Stimulated activated CD8-positive, alpha-beta memory T cell treated with anti-CD3 and anti-CD28 coated beads, Interleukin-7, amount 100 ng/mL, for 4 hours (primary cell): ENCODE data around the gene LARP1.
"Not testable (repeated sequence)": the region's sequence is repeated elsewhere in the genome, so short reads cannot be mapped to it uniquely, and the experiment has no call there.

Source experiments
- DNase-seq, 2 donors: peaks; one replicate each; pipeline ENCODE4 v3.0.0-alpha.2; 2020; ENCODE audit warnings: low read depth in 2 of 2

The LARP1 gene

GRCh38 chr5:154755361-154756008, at the start of gene LARP1:
Gene LARP1, plus strand, starts transcription at chr5:154755377. Its CDS starts 381 bp downstream, at chr5:154755758.
- peak in 1 of 2 donors; percentile 40 for DNase-seq

DNA sequence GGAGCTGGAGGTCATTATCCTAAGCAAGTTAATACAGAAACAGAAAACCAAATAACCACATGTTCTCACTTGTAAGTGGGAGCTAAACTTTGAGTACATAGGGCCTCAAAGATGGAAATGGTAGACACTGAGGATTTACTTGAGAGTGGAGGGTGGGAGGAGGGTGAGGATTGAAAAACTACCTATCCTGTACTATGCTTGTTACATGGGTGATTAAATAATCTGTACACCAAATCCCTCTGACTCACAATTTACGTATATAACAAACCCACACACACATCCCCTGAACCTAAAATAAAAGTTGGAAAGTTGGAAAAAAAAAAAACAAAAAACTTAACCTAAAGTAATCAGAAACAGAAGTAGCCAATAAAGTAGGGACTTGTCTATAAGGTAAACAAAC, 48.8 kb upstream of the LARP1 start:
- DNase-seq: no peak

DNA sequence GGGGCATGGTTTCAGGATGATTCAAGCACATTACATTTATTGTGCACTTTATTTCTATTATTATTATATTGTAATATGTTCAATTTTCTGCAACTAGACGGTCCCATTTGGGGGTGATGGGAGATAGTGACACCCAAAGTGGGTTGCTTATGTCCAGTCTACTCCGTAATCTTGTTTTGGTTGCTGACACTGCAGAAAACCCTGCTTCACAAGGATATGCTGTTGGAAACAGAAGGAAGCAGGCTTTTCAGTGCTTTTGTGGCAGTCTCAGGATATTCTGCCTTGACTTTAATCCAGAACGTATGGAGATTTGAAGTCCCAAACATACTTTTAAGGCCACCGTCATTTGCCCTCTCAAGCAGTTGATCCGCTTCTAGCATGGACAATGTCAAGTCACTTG, 47.5 kb upstream of the LARP1 start:
- DNase-seq: no peak

GRCh38 chr5:154708207-154708606, 47.0 kb upstream of the LARP1 start:
- no peak for DNase-seq

DNA sequence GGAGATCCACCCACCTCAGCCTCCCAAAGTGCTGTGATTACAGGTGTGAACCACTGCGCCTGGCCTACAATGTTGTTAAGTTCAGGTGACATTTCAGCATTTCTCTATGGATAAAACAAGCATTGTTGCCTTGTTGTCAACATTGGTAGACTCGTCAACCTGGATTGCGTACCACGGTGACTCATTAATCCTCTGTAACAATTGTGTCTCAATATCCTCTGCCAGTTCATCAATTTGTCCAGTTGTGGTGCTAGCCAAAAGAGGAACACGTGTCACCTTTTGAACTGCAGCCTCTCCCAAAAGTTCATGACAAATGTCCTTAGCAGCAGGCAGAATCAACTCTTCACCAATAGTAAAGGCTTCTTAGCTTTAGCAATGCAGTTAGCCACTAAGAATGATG, 46.3 kb upstream of the LARP1 start:
- DNase-seq: no peak

DNA sequence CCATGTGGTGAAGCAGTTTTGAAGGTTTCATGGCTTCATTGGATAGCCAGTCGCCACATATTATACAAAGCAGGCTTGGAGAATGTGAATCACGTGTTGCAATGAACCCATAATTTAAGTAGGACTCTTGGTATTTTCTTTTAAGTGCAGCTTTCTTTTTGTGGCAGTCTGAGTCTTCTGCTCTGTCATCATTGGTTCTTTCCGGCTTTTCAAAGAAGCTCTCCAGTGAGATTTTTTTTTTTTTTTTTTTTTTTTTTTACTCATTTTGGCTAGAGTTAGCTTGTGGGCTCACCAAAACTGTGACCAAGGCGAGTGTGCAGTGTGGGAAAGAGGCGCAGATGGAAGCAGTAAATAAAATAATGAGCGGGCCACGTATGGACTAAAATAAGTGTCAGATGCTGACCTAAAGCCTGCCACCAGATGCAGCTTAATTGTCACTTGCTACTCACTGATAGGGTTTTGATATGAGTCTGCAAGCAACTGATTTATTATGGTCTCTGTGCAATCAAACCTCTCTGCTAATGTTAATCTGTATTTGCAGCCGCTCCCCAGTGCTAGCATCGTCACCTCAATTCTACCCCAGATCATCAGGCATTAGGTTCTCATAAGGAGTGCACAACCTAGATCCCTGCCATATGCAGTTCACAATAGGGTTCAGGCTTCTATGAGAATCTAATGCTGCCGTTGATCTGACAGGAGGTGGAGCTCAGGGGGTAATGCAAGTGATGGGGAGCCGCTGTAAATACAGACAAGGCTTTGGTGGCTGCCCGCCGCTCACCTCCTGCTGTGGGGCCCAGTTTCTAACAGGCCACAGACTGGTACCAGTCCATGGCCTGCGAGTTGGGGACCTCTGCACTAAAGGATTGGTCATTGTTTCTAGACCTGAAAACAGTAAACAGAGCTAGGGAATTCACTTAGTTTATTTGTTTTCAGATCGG, 45.5 kb upstream of the LARP1 start:
- DNase-seq: no peak

DNA sequence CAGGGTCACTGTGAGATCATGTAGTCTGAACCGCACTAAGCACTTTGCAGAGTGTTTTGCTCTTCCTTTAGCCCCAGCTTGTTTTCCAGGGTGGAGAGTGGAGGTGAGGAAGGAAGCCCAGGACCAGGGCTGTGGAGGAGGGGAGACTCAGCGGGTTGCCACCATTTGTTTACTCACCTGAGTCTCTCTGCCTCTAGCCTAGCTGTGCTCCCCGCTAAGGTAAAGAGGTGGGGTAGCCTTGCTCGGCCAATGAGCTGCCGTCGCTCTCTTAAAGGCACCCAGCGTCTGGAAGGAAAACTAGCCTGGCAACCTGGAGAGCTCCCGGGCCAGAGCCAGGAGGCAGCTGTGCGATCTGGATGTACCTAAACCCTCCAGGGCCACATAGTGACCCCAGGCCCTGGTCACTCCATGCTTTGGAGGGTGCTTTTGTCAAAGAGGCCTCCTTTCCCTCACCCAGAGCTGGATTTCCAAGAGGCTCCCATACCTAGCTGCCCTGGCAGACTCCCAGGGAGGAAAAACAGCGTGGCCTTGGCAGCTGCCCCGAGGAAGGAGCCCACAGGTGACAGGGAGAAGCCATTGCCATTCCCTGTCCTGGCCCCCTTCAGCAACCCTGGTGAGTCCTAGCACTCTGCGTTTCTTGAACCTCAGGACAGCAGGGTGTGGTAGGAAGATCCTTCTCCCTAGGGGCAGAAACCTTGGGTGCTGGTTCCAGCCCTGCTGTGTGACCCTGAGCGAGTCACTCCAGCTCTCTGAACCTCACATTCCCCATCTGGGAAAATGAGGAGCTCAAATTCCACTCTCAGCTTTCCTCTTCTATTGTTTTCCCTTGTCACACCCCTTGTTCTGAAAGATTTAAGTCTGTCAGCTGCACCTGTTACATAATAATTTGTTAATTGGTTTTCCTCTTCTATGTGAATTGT, 42.4 kb upstream of the LARP1 start:
- DNase-seq: no peak

GRCh38 chr5:154713615-154714125, 41.5 kb upstream of the LARP1 start:
- DNase-seq: no peak

- no peak for DNase-seq
Observed at GRCh38 chr5:154714266-154714986, 40.8 kb upstream of the LARP1 start.

DNA sequence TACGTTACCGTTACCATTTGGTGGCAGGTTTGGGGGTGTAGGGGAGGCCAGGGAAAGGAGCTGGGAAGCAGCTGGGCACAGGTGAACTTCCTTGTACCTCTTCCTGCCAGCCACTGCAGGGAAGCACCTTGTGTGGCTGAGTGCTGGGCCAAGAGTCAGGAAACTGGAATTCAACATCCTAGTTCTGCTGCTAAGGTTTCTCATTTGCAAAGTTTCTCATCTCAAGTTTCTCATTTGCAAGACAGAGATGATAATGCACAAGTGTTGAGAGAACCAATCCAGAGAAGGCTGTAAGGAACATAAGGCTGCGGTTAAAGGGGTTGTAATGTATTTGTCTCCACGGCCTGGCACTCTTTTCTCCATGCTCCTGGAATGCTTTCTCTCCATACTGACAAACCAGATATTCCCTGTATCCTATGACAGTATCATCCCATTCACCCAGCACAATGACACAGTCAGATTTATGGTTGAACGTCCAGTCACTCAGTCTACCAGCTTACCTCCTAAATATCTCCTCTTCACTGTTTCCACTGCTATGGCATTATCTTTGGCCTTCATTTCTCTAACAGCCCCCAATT, 33.6 kb upstream of the LARP1 start:
- no peak for DNase-seq

- DNase-seq: no peak
Observed at GRCh38 chr5:154722097-154722496, 33.1 kb upstream of the LARP1 start.

DNA sequence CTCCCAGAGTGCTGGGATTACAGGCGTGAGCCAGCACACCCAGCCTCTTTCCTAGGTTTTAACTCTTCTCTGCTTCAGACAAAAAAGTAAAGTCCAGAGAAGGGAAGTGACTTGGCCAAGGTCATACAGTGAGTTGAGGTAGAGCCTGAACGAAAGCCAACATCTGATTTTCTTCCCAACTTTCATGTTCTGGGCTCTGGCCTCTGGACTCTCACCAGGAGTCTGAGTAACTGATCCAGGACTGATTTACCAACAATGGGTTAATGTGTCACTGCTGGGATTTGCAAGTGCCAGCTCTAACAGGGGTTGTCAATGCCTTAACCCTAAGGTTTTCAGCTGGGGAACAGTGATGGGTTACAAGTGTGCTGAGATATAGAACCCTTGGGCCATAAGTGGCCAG, 32.2 kb upstream of the LARP1 start:
- DNase-seq: no peak

DNA sequence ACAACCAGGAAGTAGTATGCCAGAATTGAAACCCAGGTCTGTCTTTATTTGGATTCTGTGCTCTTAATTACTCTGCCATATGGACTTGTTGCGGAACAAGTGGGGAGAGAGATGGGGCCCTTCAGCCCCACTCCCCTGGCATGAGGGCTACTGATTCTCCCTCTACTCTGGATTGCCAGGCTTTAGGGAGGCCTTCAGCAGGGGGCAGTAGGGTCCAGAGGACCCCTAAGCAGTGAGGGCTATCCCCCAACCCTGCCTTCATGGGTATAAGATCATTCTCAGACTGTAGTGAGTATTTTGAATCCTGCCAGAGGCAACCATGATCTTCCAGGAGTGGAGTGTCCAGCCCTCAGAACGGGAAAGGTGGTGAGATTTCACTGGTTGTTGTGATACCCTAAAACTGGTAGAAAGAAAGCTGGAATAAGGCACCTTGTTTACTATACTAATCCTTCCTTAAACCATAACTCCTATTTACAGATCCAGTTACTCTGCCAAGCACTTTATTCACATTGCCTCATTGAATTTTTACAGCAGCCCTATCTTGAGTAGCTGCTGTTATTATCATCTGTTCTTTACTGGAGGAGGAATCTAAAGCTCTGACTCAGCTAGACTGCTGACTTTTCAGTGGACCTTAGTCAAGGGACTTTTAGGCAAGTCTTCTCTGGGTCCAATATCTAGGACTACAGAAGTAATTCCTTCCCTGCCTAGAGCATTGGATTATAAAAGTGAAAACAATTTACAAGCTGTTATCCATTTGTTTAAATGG, 31.3 kb upstream of the LARP1 start:
- no peak for DNase-seq

- DNase-seq: no peak
Observed at GRCh38 chr5:154727361-154727760, 27.8 kb upstream of the LARP1 start.

DNA sequence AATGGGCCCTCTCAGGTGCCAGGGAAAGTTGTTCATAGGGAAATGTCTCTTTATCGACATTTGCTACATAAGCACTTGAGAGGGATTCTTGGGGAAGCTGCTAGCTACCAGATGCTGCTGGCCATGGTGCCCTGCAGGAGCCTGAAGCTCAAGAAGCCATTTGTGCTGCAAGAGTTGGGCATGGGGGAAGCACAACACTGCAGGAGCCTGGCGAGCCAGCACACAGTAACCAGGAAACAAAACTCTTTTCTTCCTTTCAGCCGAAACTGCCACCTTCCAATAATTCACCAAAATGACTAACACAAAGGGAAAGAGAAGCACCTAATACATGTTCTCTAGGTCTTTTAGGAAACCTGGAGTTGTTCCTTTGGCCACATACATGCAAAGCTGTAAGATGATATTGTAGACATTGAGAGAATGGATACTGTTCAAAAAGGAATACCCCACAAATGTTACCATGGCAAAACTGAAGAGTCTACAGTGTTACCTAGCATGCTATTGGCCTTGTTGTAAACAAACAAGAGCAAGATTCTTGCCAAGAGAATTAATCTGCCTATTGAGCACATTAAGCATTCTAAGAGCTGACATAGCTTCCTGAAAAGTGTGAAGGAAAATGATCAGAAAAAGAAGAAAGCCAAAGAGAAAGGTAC, 26.1 kb upstream of the LARP1 start:
- no peak for DNase-seq

- no peak for DNase-seq
Observed at GRCh38 chr5:154729613-154730012, 25.6 kb upstream of the LARP1 start.

DNA sequence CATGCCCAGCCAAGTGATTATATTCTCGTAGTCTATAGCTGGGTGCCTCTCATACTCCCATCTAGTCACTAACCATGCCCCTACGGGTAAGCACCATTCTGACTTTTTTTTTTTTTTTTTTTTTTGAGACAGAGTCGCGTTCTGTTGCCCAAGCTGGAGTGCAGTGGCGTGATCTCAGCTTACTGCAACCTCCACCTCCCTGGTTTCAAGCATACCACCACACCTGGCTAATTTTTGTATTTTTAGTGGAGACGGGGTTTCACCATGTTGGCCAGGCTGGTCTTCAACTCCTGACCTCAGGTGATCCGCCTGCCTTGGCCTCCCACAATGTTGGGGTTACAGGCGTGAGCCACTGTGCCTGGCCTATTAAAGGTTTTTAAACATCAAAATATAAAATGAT, 24.4 kb upstream of the LARP1 start:
- not testable (repeated sequence) for DNase-seq

DNA sequence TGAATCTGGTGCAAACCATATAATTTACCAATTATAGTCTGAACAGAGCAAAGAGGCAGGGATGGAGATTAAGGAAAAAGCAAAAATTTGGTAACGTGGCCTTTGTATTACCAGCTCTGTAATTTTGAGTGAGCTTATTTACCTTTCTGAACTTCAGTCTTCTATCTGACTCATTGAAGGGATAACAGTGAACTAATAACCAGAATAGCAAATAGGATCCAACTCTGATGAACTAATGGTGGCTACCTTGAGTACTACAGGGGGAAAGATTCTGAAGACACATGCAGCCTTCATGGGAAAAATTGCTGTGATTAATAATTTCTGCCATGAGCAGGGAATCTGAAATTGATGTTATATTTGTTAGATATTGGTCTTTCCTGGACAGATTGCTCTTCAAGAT, 23.0 kb upstream of the LARP1 start:
- no peak for DNase-seq
